ENCODE results near the gene GTPBP4.
"Not testable (repeated sequence)": the region's sequence is repeated elsewhere in the genome, so short reads cannot be mapped to it uniquely, and the experiment has no call there.

GRCh38 chr10:1066734-1067133 lies 78.5 kb downstream of the GTPBP4 start:
- TF ChIP-seq NR2C2 (CRISPR knock-in tag; IDR thresholded peaks at IDR 0.05); ZNF317 (CRISPR knock-in tag; IDR thresholded peaks at IDR 0.05; ENCODE audit: borderline replicate concordance, low read depth); NFE2L1 (CRISPR knock-in tag; IDR thresholded peaks at IDR 0.05); CTCF (IDR thresholded peaks at IDR 0.05); FOXJ3 (CRISPR knock-in tag; IDR thresholded peaks at IDR 0.05; ENCODE audit: borderline replicate concordance); PREB (CRISPR knock-in tag; IDR thresholded peaks at IDR 0.05; ENCODE audit: borderline replicate concordance); USF2 (CRISPR knock-in tag; IDR thresholded peaks at IDR 0.05); CREB1 (CRISPR knock-in tag; IDR thresholded peaks at IDR 0.05); ZNF232 (CRISPR knock-in tag; IDR thresholded peaks at IDR 0.05); ZNF263 (CRISPR knock-in tag; IDR thresholded peaks at IDR 0.05; ENCODE audit: low read depth); ZBTB21 (CRISPR knock-in tag; IDR thresholded peaks at IDR 0.05; ENCODE audit: borderline replicate concordance); AFF4 (CRISPR knock-in tag; IDR thresholded peaks at IDR 0.05; ENCODE audit: borderline replicate concordance); NR3C1 (CRISPR knock-in tag; conservative IDR thresholded peaks at IDR 0.05; ENCODE audit: low read depth): not testable (repeated sequence)

All from WTC11 (cell line).